Mononuclear cell (primary cell): Measurements from ENCODE around the gene LEFTY1. TPM values are rescaled to one million over a fixed set of nuclear protein-coding genes. Genes with fewer than 3 reads are reported as not detected.

Experiments used
- H3K27me3 ChIP-seq: 2 replicates; pipeline ENCODE4 v1.6.0; 2011; ENCODE audit warnings: low read length, control low read depth; ENCODE audit not compliant: insufficient read depth
- H3K4me1 ChIP-seq: 2 replicates; pipeline ENCODE4 v1.5.1; 2011; ENCODE audit warnings: mild to moderate bottlenecking, low read length, control low read depth; ENCODE audit not compliant: insufficient read depth
- H3K4me3 ChIP-seq: 2 replicates; pipeline ENCODE4 v1.5.1; 2011; ENCODE audit warnings: mild to moderate bottlenecking, low read length, moderate library complexity
- H3K9me3 ChIP-seq: 2 replicates; pipeline ENCODE4 v1.5.1; 2011; ENCODE audit warnings: low read depth, mild to moderate bottlenecking, control low read depth, low read length
- total RNA-seq: library from RNA; depleted of rRNA; stranded (reverse); fragments of >200 nt; gene quantifications from one replicate; pipeline ENCODE4 v1.2.3, GENCODE V29; 2012

Gene LEFTY1
- total RNA-seq, 1 donor: 0.84 TPM

- H3K9me3 ChIP-seq: no peaks in the 10 kb centered on the region
- H3K4me3 ChIP-seq: no peak overlapping the region
- no peaks in the 10 kb centered on the region for H3K27me3 ChIP-seq
- peaks cover 24% of the 10 kb centered on the region for H3K4me1 ChIP-seq
Measured at GRCh38 chr1:225857256-225857655, 31.7 kb downstream of the LEFTY1 start.

- H3K27me3 ChIP-seq: no peaks in the 10 kb centered on the region
- H3K4me1 ChIP-seq: peaks cover 31% of the 10 kb centered on the region
- no peak overlapping the region for H3K4me3 ChIP-seq
- no peaks in the 10 kb centered on the region for H3K9me3 ChIP-seq
Measured at GRCh38 chr1:225855503-225856300, 33.2 kb downstream of the LEFTY1 start.

GRCh38 chr1:225853441-225853840 lies 35.5 kb downstream of the LEFTY1 start:
- H3K4me3 ChIP-seq: no peak overlapping the region
- no peaks in the 10 kb centered on the region for H3K9me3 ChIP-seq
- peaks cover 52% of the 10 kb centered on the region for H3K4me1 ChIP-seq
- H3K27me3 ChIP-seq: no peaks in the 10 kb centered on the region

- no peaks in the 10 kb centered on the region for H3K9me3 ChIP-seq
- no peak overlapping the region for H3K4me3 ChIP-seq
- peaks cover 61% of the 10 kb centered on the region for H3K4me1 ChIP-seq
- H3K27me3 ChIP-seq: no peaks in the 10 kb centered on the region
Measured at GRCh38 chr1:225852413-225853124, 36.4 kb downstream of the LEFTY1 start.

- Histone ChIP-seq H3K4me1 (peaks cover 67% of the 10 kb centered on the region), H3K4me3 (no peak overlapping the region)
Measured at GRCh38 chr1:225851805-225852204, 37.1 kb downstream of the LEFTY1 start.

GRCh38 chr1:225850370-225850769 lies 38.6 kb downstream of the LEFTY1 start:
- no peaks in the 10 kb centered on the region for H3K9me3 ChIP-seq
- H3K4me3 ChIP-seq: no peak overlapping the region
- H3K4me1 ChIP-seq: peaks cover 53% of the 10 kb centered on the region
- no peaks in the 10 kb centered on the region for H3K27me3 ChIP-seq

More at GRCh38 chr1:225851805-225852204, 37.1 kb downstream of the LEFTY1 start:
- no peaks in the 10 kb centered on the region for H3K27me3 ChIP-seq
- no peaks in the 10 kb centered on the region for H3K9me3 ChIP-seq

GRCh38 chr1:225849925-225850324 lies 39.0 kb downstream of the LEFTY1 start:
- H3K27me3 ChIP-seq: no peaks in the 10 kb centered on the region
- H3K4me1 ChIP-seq: peaks cover 52% of the 10 kb centered on the region
- H3K9me3 ChIP-seq: no peaks in the 10 kb centered on the region
- no peak overlapping the region for H3K4me3 ChIP-seq

GRCh38 chr1:225848030-225848955 lies 40.7 kb downstream of the LEFTY1 start:
- peaks cover 52% of the 10 kb centered on the region for H3K4me1 ChIP-seq

GRCh38 chr1:225847610-225848009 lies 41.3 kb downstream of the LEFTY1 start:
- Histone ChIP-seq H3K4me3 (no peak overlapping the region), H3K27me3 (no peaks in the 10 kb centered on the region), H3K9me3 (no peaks in the 10 kb centered on the region), H3K4me1 (peaks cover 48% of the 10 kb centered on the region)

More at GRCh38 chr1:225848030-225848955, 40.7 kb downstream of the LEFTY1 start:
- no peaks in the 10 kb centered on the region for H3K9me3 ChIP-seq
- H3K27me3 ChIP-seq: no peaks in the 10 kb centered on the region
- H3K4me3 ChIP-seq: no peak overlapping the region

- Histone ChIP-seq H3K9me3 (no peaks in the 10 kb centered on the region), H3K4me1 (peaks cover 38% of the 10 kb centered on the region), H3K4me3 (no peak overlapping the region), H3K27me3 (no peaks in the 10 kb centered on the region)
Measured at GRCh38 chr1:225846331-225847310, 42.3 kb downstream of the LEFTY1 start.

- H3K9me3 ChIP-seq: no peaks in the 10 kb centered on the region
- H3K4me1 ChIP-seq: peaks cover 38% of the 10 kb centered on the region
- no peak overlapping the region for H3K4me3 ChIP-seq
- H3K27me3 ChIP-seq: no peaks in the 10 kb centered on the region
Measured at GRCh38 chr1:225845571-225846259, 43.2 kb downstream of the LEFTY1 start.

GRCh38 chr1:225845097-225845496 lies 43.8 kb downstream of the LEFTY1 start:
- H3K4me1 ChIP-seq: peaks cover 33% of the 10 kb centered on the region
- H3K9me3 ChIP-seq: no peaks in the 10 kb centered on the region
- no peak overlapping the region for H3K4me3 ChIP-seq
- H3K27me3 ChIP-seq: no peaks in the 10 kb centered on the region

- no peak overlapping the region for H3K4me3 ChIP-seq
- no peaks in the 10 kb centered on the region for H3K9me3 ChIP-seq
- no peaks in the 10 kb centered on the region for H3K27me3 ChIP-seq
- peaks cover 30% of the 10 kb centered on the region for H3K4me1 ChIP-seq
Measured at GRCh38 chr1:225844236-225845061, 44.5 kb downstream of the LEFTY1 start.
